KMS-11 (cell line): ENCODE data around the gene RYR1.

Experiments used
- H2AFZ ChIP-seq: fragments of 200-600 bp; sonication (generic); 2 replicates; pipeline ENCODE4 v1.6.1; 2016; ENCODE audit warnings: antibody characterized with exemption, mixed run types, low read depth
- H3K27ac ChIP-seq: fragments of 200-600 bp; sonication (generic); 2 replicates; pipeline ENCODE4 v1.6.1; 2016; ENCODE audit warnings: mild to moderate bottlenecking, mixed run types
- H3K27me3 ChIP-seq: fragments of 200-600 bp; sonication (generic); 2 replicates; pipeline ENCODE4 v1.6.1; 2017; ENCODE audit warnings: mild to moderate bottlenecking, low read depth, mixed run types, moderate library complexity; ENCODE audit not compliant: insufficient read depth
- H3K36me3 ChIP-seq: fragments of 200-600 bp; sonication (generic); 2 replicates; pipeline ENCODE4 v1.6.1; 2017; ENCODE audit warnings: mild to moderate bottlenecking, mixed run types; ENCODE audit not compliant: insufficient read depth
- H3K4me1 ChIP-seq: fragments of 200-600 bp; sonication (generic); 2 replicates; pipeline ENCODE4 v1.6.1; 2016; ENCODE audit warnings: mild to moderate bottlenecking, low read depth, mixed run types; ENCODE audit not compliant: poor library complexity, severe bottlenecking
- H3K4me2 ChIP-seq: fragments of 200-600 bp; sonication (generic); 2 replicates; pipeline ENCODE4 v1.7.0; 2016; ENCODE audit warnings: mild to moderate bottlenecking, mixed run types
- H3K4me3 ChIP-seq: fragments of 200-600 bp; sonication (generic); IDR thresholded peaks from 2 replicates; pipeline ENCODE4 v1.6.1; 2017; ENCODE audit warnings: low read depth, low read length, mixed read lengths; ENCODE audit not compliant: insufficient read depth
- H3K79me2 ChIP-seq: fragments of 200-600 bp; sonication (generic); 2 replicates; pipeline ENCODE4 v1.6.1; 2016; ENCODE audit warnings: low read depth, mixed run types; ENCODE audit not compliant: insufficient read depth
- H3K9ac ChIP-seq: fragments of 200-600 bp; sonication (generic); 2 replicates; pipeline ENCODE4 v1.6.1; 2016; ENCODE audit warnings: mild to moderate bottlenecking, mixed run types
- H4K20me1 ChIP-seq: fragments of 200-600 bp; sonication (generic); 2 replicates; pipeline ENCODE4 v1.6.1; 2016; ENCODE audit warnings: mild to moderate bottlenecking, mixed run types; ENCODE audit not compliant: insufficient read depth
- CTCF ChIP-seq: fragments of 200-600 bp; sonication (generic); conservative IDR thresholded peaks from 2 replicates; pipeline ENCODE4 v1.6.1; 2017; ENCODE audit warnings: low read depth, mild to moderate bottlenecking, antibody characterized with exemption, low read length, moderate library complexity, mixed read lengths

The RYR1 gene

GRCh38 chr19:38499532-38499931 is 66.0 kb downstream of the RYR1 start:
- H3K27ac ChIP-seq, result no peak overlapping the region
- H3K79me2 ChIP-seq, result no peaks in the 10 kb centered on the region
- no peak overlapping the region for H2AFZ ChIP-seq
- peaks cover 43% of the 10 kb centered on the region for H3K27me3 ChIP-seq
- H3K9ac ChIP-seq, result no peak overlapping the region
- no peaks in the 10 kb centered on the region for H3K36me3 ChIP-seq
- H3K4me1 ChIP-seq, result no peaks in the 10 kb centered on the region
- no peak overlapping the region for H3K4me3 ChIP-seq
- no peak for TF ChIP-seq CTCF
- no peaks in the 10 kb centered on the region for H4K20me1 ChIP-seq
- no peak overlapping the region for H3K4me2 ChIP-seq

- Histone ChIP-seq H3K4me1 (no peaks in the 10 kb centered on the region), H3K27me3 (peaks cover 37% of the 10 kb centered on the region), H2AFZ (no peak overlapping the region), H3K9ac (no peak overlapping the region), H3K36me3 (no peaks in the 10 kb centered on the region), H3K4me3 (no peak overlapping the region), H4K20me1 (no peaks in the 10 kb centered on the region), H3K79me2 (no peaks in the 10 kb centered on the region), H3K27ac (no peak overlapping the region), H3K4me2 (no peak overlapping the region)
- no peak for TF ChIP-seq CTCF
Measured at GRCh38 chr19:38500450-38500849, 67.0 kb downstream of the RYR1 start.

- H3K79me2 ChIP-seq, result no peaks in the 10 kb centered on the region
- no peaks in the 10 kb centered on the region for H4K20me1 ChIP-seq
- no peak overlapping the region for H3K9ac ChIP-seq
- no peak overlapping the region for H3K4me3 ChIP-seq
- H2AFZ ChIP-seq, result no peak overlapping the region
- H3K4me2 ChIP-seq, result no peak overlapping the region
- TF ChIP-seq CTCF, result no peak
- no peaks in the 10 kb centered on the region for H3K36me3 ChIP-seq
- H3K27ac ChIP-seq, result no peak overlapping the region
- H3K4me1 ChIP-seq, result peaks cover 5% of the 10 kb centered on the region
- peaks cover 36% of the 10 kb centered on the region for H3K27me3 ChIP-seq
Measured at GRCh38 chr19:38502410-38503076, 69.1 kb downstream of the RYR1 start.

- Histone ChIP-seq H3K4me3 (no peak overlapping the region), H3K4me2 (no peak overlapping the region), H3K79me2 (no peaks in the 10 kb centered on the region), H3K9ac (no peak overlapping the region), H3K27me3 (peaks cover 35% of the 10 kb centered on the region), H3K27ac (no peak overlapping the region), H4K20me1 (no peaks in the 10 kb centered on the region), H2AFZ (no peak overlapping the region), H3K36me3 (no peaks in the 10 kb centered on the region), H3K4me1 (peaks cover 5% of the 10 kb centered on the region)
- TF ChIP-seq CTCF, result no peak
Measured at GRCh38 chr19:38503077-38503410, 69.6 kb downstream of the RYR1 start.
